ENCODE data around the gene TRERF1. TPM values are rescaled to one million over a fixed set of nuclear protein-coding genes. Genes with fewer than 3 reads are reported as not detected.

The TRERF1 gene
- total RNA-seq, 2 donors from 2014 or later: 3.5 to 3.8 TPM

DNA sequence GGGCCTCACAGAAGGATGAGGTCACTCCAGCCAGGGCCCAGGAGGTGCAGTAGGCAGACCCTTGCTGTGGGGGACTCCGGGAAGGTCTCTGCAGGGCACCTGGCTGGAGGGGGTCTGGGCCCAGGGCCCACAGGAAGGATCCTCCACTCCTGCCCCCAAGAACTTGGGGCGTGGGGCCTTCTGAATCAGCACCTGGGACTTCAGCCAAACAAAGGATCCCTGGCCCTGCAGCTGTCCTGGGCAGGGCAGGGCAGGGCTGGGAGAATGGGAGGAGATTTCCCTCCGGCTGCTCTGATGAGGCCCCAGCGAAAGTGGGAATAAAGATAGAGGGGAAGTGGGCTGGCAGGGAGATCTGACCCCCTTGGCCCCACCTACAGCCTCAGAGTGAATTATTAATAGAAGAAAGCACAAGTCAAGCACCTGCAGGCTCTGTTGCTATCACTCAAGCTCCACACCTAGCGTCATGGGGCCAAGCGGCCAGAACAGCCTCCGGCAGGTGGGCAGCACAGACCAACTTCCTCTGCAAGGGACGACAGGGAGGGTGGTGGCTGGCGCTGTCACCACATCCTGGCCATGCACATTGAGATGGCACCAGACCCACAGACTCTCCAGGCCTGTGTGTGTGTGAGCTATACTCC is 172.5 kb downstream of the TRERF1 start:
- DNase-seq: peak; percentile 85
- Histone ChIP-seq H3K27ac (peak overlapping the region; percentile 14), H3K9me3 (no peaks in the 10 kb centered on the region), H3K9ac (ENCODE audit: low read depth in 2 of 2, low read length in 2 of 2) (peak overlapping the region in 1 of 2 donors; percentile 47), H3K4me1 (peaks cover 19% of the 10 kb centered on the region), H3K36me3 (no peaks in the 10 kb centered on the region), H3K27me3 (no peaks in the 10 kb centered on the region), H3K4me3 (no peak overlapping the region)
- TF ChIP-seq, protein P1, sequence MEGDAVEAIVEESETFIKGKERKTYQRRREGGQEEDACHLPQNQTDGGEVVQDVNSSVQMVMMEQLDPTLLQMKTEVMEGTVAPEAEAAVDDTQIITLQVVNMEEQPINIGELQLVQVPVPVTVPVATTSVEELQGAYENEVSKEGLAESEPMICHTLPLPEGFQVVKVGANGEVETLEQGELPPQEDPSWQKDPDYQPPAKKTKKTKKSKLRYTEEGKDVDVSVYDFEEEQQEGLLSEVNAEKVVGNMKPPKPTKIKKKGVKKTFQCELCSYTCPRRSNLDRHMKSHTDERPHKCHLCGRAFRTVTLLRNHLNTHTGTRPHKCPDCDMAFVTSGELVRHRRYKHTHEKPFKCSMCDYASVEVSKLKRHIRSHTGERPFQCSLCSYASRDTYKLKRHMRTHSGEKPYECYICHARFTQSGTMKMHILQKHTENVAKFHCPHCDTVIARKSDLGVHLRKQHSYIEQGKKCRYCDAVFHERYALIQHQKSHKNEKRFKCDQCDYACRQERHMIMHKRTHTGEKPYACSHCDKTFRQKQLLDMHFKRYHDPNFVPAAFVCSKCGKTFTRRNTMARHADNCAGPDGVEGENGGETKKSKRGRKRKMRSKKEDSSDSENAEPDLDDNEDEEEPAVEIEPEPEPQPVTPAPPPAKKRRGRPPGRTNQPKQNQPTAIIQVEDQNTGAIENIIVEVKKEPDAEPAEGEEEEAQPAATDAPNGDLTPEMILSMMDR (IDR thresholded peaks at IDR 0.05): no peak
- intact Hi-C loops (cut with DNase I): no loop called here

DNA sequence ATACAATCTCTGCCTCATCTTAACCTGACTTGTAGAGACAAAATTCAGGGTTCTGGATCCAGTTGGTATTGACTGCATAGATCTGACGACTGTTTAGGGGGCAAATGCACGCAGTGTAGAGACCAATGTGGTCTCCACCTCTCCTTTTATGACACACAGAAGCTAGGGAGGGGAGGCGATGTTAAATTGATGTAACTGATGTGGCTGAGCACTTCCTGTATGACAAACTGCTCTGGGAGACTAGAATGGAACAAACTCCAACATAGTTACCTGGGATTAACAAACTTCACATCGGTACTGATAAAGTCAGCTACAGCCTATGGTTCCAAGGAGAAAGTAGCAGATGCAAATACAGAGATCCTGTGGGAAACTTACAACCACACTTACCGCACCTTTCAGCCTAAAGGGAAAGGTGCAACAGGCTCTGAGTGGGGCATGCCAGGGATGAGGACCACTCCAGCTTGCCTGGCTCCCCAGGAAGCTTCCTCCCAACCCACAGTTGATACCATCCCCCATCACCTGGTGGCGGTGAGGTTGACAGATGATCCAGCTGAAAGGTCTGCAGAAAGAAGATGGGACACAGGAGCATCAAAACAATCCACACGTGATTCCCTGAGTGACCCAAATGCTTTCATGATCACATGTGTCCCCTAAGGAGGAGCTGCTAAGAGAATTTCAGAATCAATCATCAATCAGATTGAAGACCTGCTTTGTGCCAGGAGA is 173.4 kb downstream of the TRERF1 start:
- Histone ChIP-seq H3K27ac (no peak overlapping the region), H3K9me3 (no peaks in the 10 kb centered on the region), H3K27me3 (no peaks in the 10 kb centered on the region), H3K4me3 (no peak overlapping the region), H3K9ac (ENCODE audit: low read depth in 2 of 2, low read length in 2 of 2) (no peak overlapping the region), H3K4me1 (peaks cover 19% of the 10 kb centered on the region), H3K36me3 (no peaks in the 10 kb centered on the region)
- intact Hi-C loops (cut with DNase I): no loop called here
- TF ChIP-seq, protein P1 (IDR thresholded peaks at IDR 0.05): no peak
- no peak for DNase-seq

DNA sequence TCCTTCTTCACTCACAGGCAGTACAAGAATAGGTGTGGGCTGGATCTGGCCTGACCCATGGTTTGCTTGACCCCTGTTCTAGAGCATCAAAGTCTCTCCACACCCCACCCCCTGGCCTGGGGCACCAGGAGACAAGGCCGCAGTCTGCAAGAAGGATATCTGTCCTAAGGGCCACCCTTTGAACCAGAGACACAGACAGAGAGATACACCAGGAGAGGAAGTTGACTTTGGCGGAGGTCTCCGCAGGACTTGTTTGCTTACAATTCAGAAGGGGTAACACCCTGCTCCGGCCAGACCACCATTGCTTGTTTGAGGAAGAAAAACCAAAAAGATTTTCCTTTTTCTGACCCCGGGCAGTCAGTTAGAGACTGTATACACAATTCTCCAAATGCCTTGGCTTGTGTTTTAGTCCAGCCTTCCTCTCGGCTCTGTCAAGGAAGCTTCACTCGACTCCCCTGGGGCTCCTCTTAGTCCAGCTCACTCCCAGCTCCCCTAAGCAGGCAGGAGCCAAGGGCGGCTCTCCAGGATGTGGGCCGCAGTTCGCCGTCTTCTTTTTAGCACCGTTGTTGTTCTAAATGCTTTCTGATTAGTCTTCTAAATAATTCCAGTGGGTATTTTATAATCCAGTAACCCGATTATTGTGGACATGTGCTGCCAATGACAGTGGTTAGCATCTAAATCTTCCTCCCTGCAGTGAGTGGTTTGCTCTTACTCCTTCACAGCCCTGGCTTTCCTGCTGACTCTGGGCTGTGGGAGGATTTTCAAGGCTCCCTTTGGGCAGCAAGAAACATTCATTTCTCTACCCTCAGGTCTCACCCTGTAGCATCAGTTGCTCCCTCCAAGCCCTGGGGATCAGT is 175.5 kb downstream of the TRERF1 start:
- TF ChIP-seq, protein P1 (IDR thresholded peaks at IDR 0.05): no peak
- no peak overlapping the region for H3K9ac ChIP-seq (ENCODE audit: low read depth in 2 of 2, low read length in 2 of 2)

DNA sequence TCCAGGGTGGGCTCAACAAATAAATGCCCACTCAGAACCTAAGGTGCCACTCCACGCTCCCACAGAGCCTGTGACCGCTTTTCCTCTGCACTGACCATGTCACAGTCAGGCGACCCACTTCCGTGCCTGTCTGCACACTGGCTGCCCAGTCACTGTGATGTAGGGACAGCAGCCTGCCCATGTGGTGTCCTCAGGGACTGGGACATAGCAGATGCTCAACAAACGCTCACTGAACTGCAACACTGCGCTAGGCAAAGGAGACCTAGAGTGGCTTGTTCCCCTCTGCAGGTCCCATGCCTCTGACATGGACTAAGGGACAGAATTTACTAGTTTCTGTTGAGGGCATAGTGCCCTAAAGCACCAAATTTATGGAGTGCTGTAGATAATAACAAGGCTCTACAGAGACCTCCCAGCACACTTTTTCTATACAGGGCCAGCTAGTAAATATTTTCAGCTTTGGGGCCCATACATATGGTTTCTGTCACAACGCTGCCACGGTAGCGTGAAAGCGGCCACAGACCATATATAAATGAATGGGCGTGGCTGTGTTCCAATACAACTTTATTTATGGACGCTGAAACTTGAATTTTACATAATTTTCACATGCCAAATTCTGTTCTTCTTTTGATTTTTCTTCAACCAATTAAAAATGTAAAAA is 176.2 kb downstream of the TRERF1 start:
- no peaks in the 10 kb centered on the region for H3K36me3 ChIP-seq
- no peaks in the 10 kb centered on the region for H3K9me3 ChIP-seq
- TF ChIP-seq, protein P1 (IDR thresholded peaks at IDR 0.05): no peak
- no peak for DNase-seq
- peak overlapping the region; percentile 42 for H3K27ac ChIP-seq
- H3K4me3 ChIP-seq: no peak overlapping the region
- no peaks in the 10 kb centered on the region for H3K27me3 ChIP-seq
- H3K4me1 ChIP-seq: peaks cover 16% of the 10 kb centered on the region
- no peak overlapping the region for H3K9ac ChIP-seq (ENCODE audit: low read depth in 2 of 2, low read length in 2 of 2)
- intact Hi-C loops (cut with DNase I): no loop called here

More for the DNA sequence above, 175.5 kb downstream of the TRERF1 start:
- DNase-seq: no peak
- Histone ChIP-seq H3K4me3 (no peak overlapping the region), H3K4me1 (peaks cover 19% of the 10 kb centered on the region), H3K27ac (peak overlapping the region; percentile 42), H3K9me3 (no peaks in the 10 kb centered on the region), H3K36me3 (no peaks in the 10 kb centered on the region), H3K27me3 (no peaks in the 10 kb centered on the region)
- intact Hi-C loops (cut with DNase I): no loop called here

DNA sequence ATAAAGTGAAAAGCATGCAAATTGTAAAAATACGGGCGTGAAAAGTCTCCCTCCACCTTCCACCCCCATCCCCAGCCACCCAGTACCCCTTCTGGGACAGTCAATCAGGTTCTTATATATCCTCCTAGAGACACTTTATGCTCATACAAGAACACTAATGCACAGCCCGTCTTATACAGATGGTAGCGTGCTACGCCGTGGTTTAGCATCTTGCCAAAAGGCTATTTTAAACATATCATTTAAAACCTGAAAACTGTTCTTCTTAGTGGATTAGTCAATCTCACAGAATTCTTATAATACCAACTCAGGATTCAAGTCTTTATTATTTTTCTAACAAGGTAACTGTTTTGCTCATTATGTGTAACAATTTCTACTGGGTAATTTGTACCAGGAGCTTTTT is 176.8 kb downstream of the TRERF1 start:
- Histone ChIP-seq H3K4me3 (no peak overlapping the region), H3K27me3 (no peaks in the 10 kb centered on the region), H3K27ac (no peak overlapping the region), H3K9me3 (no peaks in the 10 kb centered on the region), H3K36me3 (no peaks in the 10 kb centered on the region), H3K4me1 (peaks cover 10% of the 10 kb centered on the region), H3K9ac (ENCODE audit: low read depth in 2 of 2, low read length in 2 of 2) (no peak overlapping the region)
- intact Hi-C loops (cut with DNase I): no loop called here
- TF ChIP-seq, protein P1 (IDR thresholded peaks at IDR 0.05): no peak
- DNase-seq: no peak
